Measurements from ENCODE around the gene ANKRD35.
A peak's percentile ranks its signal among the peaks of the same experiment; 100 is the strongest.

ANKRD35 gene

GRCh38 chr1:145863282-145864018 is 22.2 kb downstream of the ANKRD35 start:
- DNase-seq = no peak
- no peak overlapping the region for H3K27ac ChIP-seq
- no peaks in the 10 kb centered on the region for H3K27me3 ChIP-seq (replicated peaks)
- H3K4me3 ChIP-seq (ENCODE audit: low read depth, low read length) = no peak overlapping the region
- TF ChIP-seq, protein P1, sequence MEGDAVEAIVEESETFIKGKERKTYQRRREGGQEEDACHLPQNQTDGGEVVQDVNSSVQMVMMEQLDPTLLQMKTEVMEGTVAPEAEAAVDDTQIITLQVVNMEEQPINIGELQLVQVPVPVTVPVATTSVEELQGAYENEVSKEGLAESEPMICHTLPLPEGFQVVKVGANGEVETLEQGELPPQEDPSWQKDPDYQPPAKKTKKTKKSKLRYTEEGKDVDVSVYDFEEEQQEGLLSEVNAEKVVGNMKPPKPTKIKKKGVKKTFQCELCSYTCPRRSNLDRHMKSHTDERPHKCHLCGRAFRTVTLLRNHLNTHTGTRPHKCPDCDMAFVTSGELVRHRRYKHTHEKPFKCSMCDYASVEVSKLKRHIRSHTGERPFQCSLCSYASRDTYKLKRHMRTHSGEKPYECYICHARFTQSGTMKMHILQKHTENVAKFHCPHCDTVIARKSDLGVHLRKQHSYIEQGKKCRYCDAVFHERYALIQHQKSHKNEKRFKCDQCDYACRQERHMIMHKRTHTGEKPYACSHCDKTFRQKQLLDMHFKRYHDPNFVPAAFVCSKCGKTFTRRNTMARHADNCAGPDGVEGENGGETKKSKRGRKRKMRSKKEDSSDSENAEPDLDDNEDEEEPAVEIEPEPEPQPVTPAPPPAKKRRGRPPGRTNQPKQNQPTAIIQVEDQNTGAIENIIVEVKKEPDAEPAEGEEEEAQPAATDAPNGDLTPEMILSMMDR (IDR thresholded peaks at IDR 0.05; ENCODE audit: low read depth, low read length, missing control alignments) = no peak
- H3K36me3 ChIP-seq (replicated peaks) = no peaks in the 10 kb centered on the region
- in situ Hi-C loops (cut with HindIII; ENCODE audit: low pct_ligation_motif_present, low sequenced_read_pairs) = no loop called here

- in situ Hi-C loops (cut with HindIII; ENCODE audit: low pct_ligation_motif_present, low sequenced_read_pairs) = no loop called here
- H3K36me3 ChIP-seq (replicated peaks) = peaks cover 21% of the 10 kb centered on the region
- peak; percentile 75 for DNase-seq
- H3K4me3 ChIP-seq (ENCODE audit: low read depth, low read length) = peak overlapping the region; percentile 91
- H3K27ac ChIP-seq = peak overlapping the region; percentile 55
- H3K27me3 ChIP-seq (replicated peaks) = no peaks in the 10 kb centered on the region
- TF ChIP-seq, protein P1 (IDR thresholded peaks at IDR 0.05; ENCODE audit: low read depth, low read length, missing control alignments) = no peak
Observed at GRCh38 chr1:145859491-145860023, 26.1 kb downstream of the ANKRD35 start.

DNA sequence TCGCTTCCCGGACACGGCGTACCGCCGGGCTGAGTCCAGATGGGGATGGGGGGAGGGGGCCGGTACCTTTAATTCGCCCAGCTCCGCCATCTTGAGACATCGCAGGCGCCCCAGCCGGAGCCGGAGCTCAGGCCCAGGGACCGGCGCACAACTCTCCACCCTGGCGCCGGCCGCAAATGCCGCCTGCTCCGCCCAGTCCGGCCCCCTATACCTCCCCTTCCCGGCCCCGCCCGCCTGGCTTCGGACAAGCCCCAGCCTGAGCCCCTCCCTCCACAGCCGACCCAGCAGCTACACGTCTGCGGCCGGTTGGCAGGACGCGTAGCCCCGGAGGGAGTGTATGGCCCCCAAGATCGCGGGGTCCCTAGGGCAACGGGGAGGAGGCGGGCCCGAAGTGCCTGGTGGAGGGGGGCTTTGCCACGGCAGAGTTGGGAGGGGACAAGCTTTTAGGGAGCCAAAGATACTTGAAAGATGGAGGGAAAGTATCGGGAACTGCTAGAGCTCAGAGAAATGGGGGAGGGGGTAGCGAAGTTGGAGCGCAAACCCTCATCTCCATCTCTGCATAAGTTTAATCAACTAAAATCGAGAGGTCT is 26.7 kb downstream of the ANKRD35 start, which contains the start of gene PIAS3:
TSS of gene PIAS3 (minus strand) at position 181 of the 590 bp plus-strand sequence. CDS start at position 90, 91 bp downstream.
- TF ChIP-seq, protein P1 (IDR thresholded peaks at IDR 0.05; ENCODE audit: low read depth, low read length, missing control alignments) = no peak
- peak; percentile 94 for DNase-seq
- peak within 1 kb of the TSS; percentile 55 for H3K27ac ChIP-seq
- no peaks in the 10 kb centered on the region for H3K27me3 ChIP-seq (replicated peaks)
- in situ Hi-C loops (cut with HindIII; ENCODE audit: low pct_ligation_motif_present, low sequenced_read_pairs) = no loop called here
- H3K4me3 ChIP-seq (ENCODE audit: low read depth, low read length) = peak within 1 kb of the TSS; percentile 91
- H3K36me3 ChIP-seq (replicated peaks) = peaks cover 27% of the 10 kb centered on the region

- Histone ChIP-seq H3K4me3 (ENCODE audit: low read depth, low read length) (peak overlapping the region; percentile 91), H3K27ac (peak overlapping the region; percentile 33), H3K36me3 (replicated peaks) (peaks cover 33% of the 10 kb centered on the region), H3K27me3 (replicated peaks) (no peaks in the 10 kb centered on the region)
- DNase-seq = no peak
- in situ Hi-C loops (cut with HindIII; ENCODE audit: low pct_ligation_motif_present, low sequenced_read_pairs) = no loop called here
- TF ChIP-seq, protein P1 (IDR thresholded peaks at IDR 0.05; ENCODE audit: low read depth, low read length, missing control alignments) = peak; percentile 11
Observed at GRCh38 chr1:145858238-145858900, 27.3 kb downstream of the ANKRD35 start.

GRCh38 chr1:145857170-145857569 is 28.5 kb downstream of the ANKRD35 start:
- no peak for DNase-seq
- in situ Hi-C loops (cut with HindIII; ENCODE audit: low pct_ligation_motif_present, low sequenced_read_pairs) = no loop called here
- H3K27me3 ChIP-seq (replicated peaks) = no peaks in the 10 kb centered on the region
- H3K36me3 ChIP-seq (replicated peaks) = peaks cover 43% of the 10 kb centered on the region
- H3K4me3 ChIP-seq (ENCODE audit: low read depth, low read length) = no peak overlapping the region
- TF ChIP-seq, protein P1 (IDR thresholded peaks at IDR 0.05; ENCODE audit: low read depth, low read length, missing control alignments) = no peak
- no peak overlapping the region for H3K27ac ChIP-seq

Data from brain microvascular endothelial cell (primary cell).